ENCODE data around the gene APOBEC3A. TPM values are rescaled to one million over a fixed set of nuclear protein-coding genes. Genes with fewer than 3 reads are reported as not detected.

APOBEC3A gene
- total RNA-seq, 2 donors from 2014 or later, result 3.3 TPM; not detected in 1

DNA sequence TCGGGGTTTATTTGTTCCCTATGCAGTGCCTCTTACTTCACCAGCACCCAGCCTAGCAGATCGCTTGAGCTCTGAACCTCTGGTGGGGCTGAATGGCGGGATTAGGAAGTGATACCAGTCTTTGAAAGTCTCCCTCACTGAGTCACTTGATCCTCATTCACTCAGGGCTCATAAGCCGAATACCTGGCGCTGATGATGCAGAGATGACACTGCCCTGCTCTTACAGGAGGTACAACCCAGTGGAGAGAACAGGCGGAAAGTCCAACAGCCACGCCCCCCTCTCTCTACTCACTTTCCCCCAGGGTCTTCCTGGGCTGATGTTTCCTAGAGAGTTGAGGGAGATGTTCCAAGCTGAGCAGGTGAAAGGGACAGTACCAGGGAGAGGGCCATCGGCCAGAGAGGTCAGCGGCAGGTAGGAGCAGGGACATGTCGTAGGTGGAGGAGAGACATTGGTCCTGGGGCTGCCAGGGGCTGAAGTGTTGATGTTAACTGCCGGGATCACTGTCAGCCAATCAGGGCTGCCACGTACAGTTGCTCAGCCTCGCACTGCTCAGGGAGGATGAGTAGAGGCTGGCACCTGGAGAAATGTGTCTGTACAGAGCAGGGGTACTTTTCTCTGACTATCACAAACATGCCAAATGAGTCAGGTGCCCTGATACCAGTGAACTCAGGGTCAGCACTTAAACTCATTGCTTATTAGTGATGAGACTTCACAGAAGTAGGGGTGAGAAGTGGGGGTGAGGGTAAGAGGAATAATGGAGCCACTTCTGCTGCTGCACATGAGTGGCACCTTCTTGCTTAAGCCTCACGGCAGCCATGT lies 9.9 kb upstream of the APOBEC3A start:
- DNase-seq (ENCODE audit: low spot score) (no peak), ATAC-seq (no peak)
- Mint-ChIP-seq H3K4me3 (no peak overlapping the region), H3K27ac (peak overlapping the region in 1 of 2 donors; percentile 52), H3K9me3 (no peaks in the 10 kb centered on the region), H3K36me3 (no peaks in the 10 kb centered on the region), H3K27me3 (peaks cover 14 to 29% of the 10 kb centered on the region in 2 donors), H3K4me1 (ENCODE audit: low read depth in 2 of 2) (peaks cover 25 to 54% of the 10 kb centered on the region in 2 donors)

DNA sequence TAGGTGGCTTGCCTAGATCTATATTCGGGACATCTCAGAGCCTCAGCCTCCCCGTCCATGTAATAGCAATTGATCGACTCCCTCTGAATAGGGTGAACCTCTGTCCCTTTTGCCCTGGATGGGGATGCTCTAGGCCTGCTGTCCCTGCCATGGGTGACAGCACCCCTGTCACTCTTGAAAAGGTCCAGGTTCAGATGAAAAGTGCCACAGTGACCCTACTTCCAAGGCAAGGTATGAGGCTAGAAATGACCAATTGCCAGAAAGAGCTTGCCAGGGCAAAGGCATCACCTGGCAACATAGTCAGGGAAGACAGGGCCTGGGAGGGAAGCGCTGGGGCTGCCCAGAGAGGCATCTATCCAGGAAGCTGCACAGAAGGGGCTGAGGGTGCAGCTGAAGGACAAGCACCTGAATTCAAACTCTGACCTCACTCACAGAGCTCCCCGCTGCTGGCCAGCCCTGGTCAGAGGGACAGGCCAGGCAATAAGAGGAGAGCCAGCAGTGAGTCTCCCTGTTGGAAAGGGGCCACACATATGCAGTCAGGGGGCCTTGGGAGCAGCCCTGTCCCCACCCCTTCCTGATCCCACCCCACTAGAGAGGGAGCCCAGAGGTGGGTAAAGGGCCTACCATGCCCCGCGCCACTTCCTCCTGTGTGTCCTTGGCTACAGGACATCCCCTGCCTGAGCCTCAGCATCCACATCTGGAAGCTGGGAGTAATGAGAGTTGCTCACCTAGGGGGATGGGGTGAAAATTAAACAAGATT lies 9.0 kb upstream of the APOBEC3A start:
- no peaks in the 10 kb centered on the region for H3K9me3 Mint-ChIP-seq
- peaks cover 22 to 52% of the 10 kb centered on the region in 2 donors for H3K4me1 Mint-ChIP-seq (ENCODE audit: low read depth in 2 of 2)
- no peak overlapping the region for H3K4me3 Mint-ChIP-seq
- ATAC-seq (peak in 1 of 2 donors; percentile 22), DNase-seq (ENCODE audit: low spot score) (peak; percentile 57)
- H3K27me3 Mint-ChIP-seq, result peaks cover 14 to 27% of the 10 kb centered on the region in 2 donors
- no peaks in the 10 kb centered on the region for H3K36me3 Mint-ChIP-seq
- H3K27ac Mint-ChIP-seq, result peak overlapping the region in 1 of 2 donors; percentile 52

DNA sequence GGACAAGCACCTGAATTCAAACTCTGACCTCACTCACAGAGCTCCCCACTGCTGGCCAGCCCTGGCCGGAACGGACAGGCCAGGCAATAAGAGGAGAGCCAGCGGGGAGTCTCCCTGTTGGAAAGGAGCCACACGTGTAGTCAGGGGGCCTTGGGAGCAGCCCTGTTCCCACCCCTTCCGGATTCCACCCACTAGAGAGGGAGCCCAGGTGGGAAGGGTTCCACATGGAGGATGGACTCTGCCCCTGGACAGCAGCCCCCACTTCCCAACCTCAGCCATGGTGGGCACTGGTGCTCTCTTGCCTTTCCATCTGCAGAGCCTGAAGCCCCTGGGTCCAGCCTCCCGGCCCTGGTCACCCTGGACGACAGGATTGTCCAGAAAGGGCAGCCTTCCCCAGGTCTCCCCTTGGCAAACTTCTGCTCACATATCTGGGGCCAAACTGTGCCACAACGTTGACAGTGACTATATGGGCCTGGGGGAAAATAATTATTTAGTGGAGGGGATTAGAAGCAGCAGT lies 7.5 kb upstream of the APOBEC3A start:
- H3K9me3 Mint-ChIP-seq, result no peaks in the 10 kb centered on the region
- ATAC-seq (no peak), DNase-seq (ENCODE audit: low spot score) (peak; percentile 55)
- H3K27me3 Mint-ChIP-seq, result peaks cover 11 to 21% of the 10 kb centered on the region in 2 donors
- no peak overlapping the region for H3K4me3 Mint-ChIP-seq
- H3K27ac Mint-ChIP-seq, result peak overlapping the region in 1 of 2 donors; percentile 72
- no peaks in the 10 kb centered on the region for H3K36me3 Mint-ChIP-seq
- peaks cover 23 to 55% of the 10 kb centered on the region in 2 donors for H3K4me1 Mint-ChIP-seq (ENCODE audit: low read depth in 2 of 2)

DNA sequence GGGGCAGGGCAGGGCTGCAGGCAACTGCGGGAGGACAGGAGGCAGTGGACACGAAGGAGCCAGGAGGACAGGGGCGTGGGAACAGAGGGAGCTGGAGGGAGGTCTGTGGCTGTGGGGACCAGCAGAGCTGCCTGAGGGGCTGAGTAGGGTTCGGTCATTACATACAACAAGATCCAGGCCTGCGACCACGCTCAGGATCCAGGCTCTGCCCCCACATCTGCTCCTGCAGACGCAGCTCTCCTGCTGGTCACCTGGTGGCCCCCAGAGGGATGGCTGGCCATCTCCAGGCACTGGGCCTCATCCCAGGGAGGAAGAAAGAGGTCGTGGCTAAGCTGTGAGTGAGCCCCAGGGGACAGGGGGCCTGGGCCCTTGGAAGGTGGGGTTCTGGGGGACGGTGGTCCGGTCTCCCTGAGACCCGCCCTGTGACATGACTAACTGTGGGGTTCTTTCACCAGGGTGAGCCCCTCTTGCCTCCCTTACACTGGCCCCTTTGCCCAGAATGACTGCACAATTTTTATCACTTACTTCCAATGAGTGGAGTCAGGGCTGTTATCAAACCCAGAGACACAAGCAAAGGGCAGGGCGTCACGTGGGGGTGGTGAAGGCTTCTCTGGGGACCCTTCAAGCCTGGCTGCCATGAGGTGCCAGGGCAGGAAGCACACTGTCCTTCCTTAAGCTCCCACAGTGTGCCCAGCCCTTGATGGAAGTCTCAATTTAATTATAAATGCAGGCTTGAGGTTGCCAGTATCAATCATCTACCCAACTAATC lies 6.7 kb upstream of the APOBEC3A start:
- DNase-seq (ENCODE audit: low spot score) (peak; percentile 50), ATAC-seq (no peak)
- H3K4me1 Mint-ChIP-seq (ENCODE audit: low read depth in 2 of 2), result peaks cover 23 to 62% of the 10 kb centered on the region in 2 donors

DNA sequence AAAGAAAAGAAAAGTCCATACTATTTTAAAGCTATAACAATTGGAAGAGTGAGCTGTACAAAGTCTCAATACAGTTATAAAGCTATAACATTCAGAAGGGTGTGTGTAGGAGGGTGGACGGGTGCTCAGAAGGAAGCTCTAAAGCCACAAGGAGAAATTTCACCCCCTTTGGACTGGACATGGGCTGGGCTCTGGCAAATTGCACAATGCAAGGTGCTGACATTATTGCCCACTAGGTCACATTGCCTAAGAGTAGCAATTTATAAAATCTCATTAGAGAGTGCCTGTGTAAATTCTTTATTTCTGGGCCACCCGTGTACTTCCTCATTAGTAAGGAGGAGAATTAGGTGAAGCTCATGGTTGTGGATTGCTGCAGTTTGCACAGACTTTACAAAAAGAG lies 5.7 kb upstream of the APOBEC3A start:
- DNase-seq (ENCODE audit: low spot score) (peak; percentile 59), ATAC-seq (no peak)
- peak overlapping the region; percentile 76 to 94 for H3K27ac Mint-ChIP-seq
- H3K4me1 Mint-ChIP-seq (ENCODE audit: low read depth in 2 of 2), result peaks cover 23 to 58% of the 10 kb centered on the region in 2 donors
- peak overlapping the region; percentile 56 for H3K4me3 Mint-ChIP-seq
- no peaks in the 10 kb centered on the region for H3K36me3 Mint-ChIP-seq
- H3K27me3 Mint-ChIP-seq, result peaks cover 6 to 13% of the 10 kb centered on the region in 2 donors
- H3K9me3 Mint-ChIP-seq, result no peaks in the 10 kb centered on the region

More for the DNA sequence above, 6.7 kb upstream of the APOBEC3A start:
- Mint-ChIP-seq H3K27ac (peak overlapping the region; percentile 26 to 94), H3K36me3 (no peaks in the 10 kb centered on the region), H3K4me3 (no peak overlapping the region), H3K27me3 (peaks cover 12 to 20% of the 10 kb centered on the region in 2 donors), H3K9me3 (no peaks in the 10 kb centered on the region)

DNA sequence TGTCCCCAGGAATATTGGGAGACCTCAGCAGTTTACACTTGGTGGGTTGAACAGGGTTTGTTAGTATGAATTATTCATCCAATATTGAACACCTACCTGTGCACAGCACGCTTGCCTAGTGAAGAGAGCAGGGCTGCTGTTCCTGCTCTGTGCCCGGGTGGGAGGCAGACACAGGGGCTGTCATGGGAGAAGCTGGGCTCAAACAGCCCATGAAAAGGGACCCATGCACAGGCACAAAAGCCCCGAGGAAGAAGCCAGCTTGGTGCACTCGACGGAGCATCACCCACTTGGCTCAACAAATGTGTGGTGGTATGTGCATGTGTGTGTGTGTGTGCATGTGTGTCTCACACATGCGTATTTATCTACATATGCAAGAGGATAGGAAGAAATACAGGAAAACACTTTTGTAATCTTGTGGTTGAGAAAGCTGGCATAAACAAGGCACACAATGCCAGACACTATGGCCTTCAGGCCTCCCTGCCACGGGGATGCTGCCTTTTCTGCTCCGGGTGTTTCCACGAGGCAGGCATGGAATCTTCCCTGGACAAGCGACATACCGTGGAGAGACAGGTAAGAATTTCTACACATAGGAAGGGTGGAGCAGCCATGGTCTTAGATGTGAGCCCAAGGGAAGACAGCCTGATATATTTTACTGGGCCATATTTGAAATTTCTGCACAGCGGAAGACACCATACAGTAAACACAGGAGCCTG lies 5.0 kb upstream of the APOBEC3A start:
- H3K9me3 Mint-ChIP-seq, result no peaks in the 10 kb centered on the region
- peaks cover 23 to 64% of the 10 kb centered on the region in 2 donors for H3K4me1 Mint-ChIP-seq (ENCODE audit: low read depth in 2 of 2)
- H3K36me3 Mint-ChIP-seq, result no peaks in the 10 kb centered on the region
- ATAC-seq (no peak), DNase-seq (ENCODE audit: low spot score) (no peak)
- H3K4me3 Mint-ChIP-seq, result peak overlapping the region; percentile 56
- peak overlapping the region; percentile 76 to 94 for H3K27ac Mint-ChIP-seq
- H3K27me3 Mint-ChIP-seq, result peaks cover 3 to 11% of the 10 kb centered on the region in 2 donors

DNA sequence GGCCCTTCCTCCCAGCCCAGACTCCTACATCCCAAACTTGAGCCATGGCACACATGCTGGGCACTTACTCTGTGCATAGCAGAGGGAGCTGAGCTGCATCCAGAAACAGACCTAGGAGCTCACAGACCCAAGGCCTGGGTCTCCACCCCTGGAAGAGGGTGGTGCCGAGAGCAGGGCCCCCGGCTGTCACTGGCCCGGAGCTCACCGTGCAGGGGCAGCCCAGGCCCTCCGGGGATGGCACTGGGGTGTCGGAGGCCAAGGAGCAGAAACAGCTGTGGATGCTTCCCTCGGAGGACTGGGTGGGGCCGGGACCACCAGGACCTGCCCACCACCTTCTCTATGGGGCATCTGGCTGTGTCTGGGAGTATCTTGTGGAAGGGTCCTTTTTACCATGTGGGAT lies 4.3 kb upstream of the APOBEC3A start:
- Mint-ChIP-seq H3K4me1 (ENCODE audit: low read depth in 2 of 2) (peaks cover 23 to 57% of the 10 kb centered on the region in 2 donors), H3K27me3 (peaks cover 3 to 5% of the 10 kb centered on the region in 2 donors), H3K9me3 (no peaks in the 10 kb centered on the region), H3K36me3 (no peaks in the 10 kb centered on the region), H3K4me3 (peak overlapping the region; percentile 56), H3K27ac (peak overlapping the region; percentile 76 to 94)
- ATAC-seq (no peak), DNase-seq (ENCODE audit: low spot score) (peak; percentile 44)

DNA sequence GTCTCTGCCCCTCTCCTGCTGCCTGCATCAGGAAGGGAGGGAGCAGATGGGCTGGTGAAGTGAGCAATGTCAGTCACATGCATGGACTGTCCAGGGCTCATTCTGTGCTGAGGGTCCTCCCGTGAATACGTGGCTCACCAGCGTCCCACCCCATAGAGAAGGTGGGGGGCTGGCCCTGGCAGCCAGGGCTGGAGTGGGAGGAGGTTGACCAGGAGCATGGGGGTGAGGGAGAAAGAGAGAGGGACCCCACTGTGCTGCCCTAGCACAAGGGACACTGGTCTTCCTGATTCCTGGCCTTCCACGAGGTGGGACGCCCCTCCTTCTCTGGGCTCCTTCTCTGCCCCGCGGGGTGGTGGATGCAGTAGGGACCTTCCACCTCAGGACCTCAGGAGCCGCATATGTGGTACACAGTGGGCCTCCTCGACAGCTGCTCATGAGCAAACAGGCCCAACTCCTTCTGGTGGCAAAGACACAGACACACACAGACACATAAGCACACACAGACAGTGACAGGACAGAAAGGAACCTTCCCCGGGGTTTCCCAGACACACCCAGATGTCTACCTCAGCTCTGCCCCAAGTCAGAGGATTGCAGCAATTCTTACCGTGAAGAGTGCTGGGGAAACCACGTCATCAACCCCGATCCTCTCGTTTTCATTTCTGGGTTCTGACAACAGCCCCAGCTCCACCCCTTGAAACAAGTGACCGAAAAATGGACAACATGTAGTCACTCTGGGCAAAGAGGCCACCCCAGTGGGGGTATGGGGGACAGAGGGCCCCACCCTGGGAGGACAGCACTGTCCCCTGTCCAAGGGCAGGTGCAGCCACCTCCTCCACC lies 3.6 kb upstream of the APOBEC3A start:
- ATAC-seq, result peak; percentile 94 to 95
- H3K9me3 Mint-ChIP-seq, result no peaks in the 10 kb centered on the region
- H3K27me3 Mint-ChIP-seq, result peaks cover 9 to 10% of the 10 kb centered on the region in 2 donors
- no peaks in the 10 kb centered on the region for H3K36me3 Mint-ChIP-seq
- peak overlapping the region; percentile 72 to 89 for H3K27ac Mint-ChIP-seq
- peak; percentile 86 for DNase-seq (ENCODE audit: low spot score)
- peaks cover 27 to 62% of the 10 kb centered on the region in 2 donors for H3K4me1 Mint-ChIP-seq (ENCODE audit: low read depth in 2 of 2)
- H3K4me3 Mint-ChIP-seq, result peak overlapping the region; percentile 67

DNA sequence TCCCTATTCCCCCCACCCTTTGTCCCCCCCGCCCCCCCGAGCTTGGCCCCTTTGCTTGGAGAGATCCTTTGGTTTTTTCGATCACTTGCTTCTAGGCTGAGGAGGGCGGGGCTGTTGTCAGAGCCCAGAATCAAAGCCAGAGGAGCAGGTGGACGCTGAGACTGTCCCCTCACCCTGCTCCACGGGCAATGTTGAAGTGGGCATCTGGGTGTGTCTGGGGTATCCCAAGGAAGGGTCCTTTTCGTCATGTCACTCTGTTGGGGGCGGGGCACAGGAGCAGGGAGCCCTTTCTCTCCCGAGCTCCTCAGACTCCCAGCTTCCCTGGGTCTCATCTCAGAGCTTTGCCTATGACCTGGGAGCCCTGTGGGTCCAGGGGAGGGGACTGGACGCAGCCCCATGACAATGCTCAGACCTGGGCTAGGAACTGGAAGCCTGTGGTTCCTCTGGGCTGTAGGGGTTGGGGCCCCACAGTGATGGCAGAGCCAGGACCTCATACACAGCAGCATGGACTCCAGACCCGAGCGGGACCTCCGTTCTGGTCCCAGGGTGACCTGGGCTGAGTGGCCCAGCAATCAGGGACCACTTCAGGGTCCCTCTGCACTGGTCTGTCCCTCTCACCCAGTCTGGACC lies 2.9 kb upstream of the APOBEC3A start:
- Mint-ChIP-seq H3K27me3 (peaks cover 10 to 11% of the 10 kb centered on the region in 2 donors), H3K9me3 (no peaks in the 10 kb centered on the region), H3K27ac (peak overlapping the region; percentile 72 to 89), H3K36me3 (no peaks in the 10 kb centered on the region), H3K4me3 (peak overlapping the region; percentile 67), H3K4me1 (ENCODE audit: low read depth in 2 of 2) (peaks cover 28 to 62% of the 10 kb centered on the region in 2 donors)
- DNase-seq (ENCODE audit: low spot score) (peak; percentile 56), ATAC-seq (no peak)

DNA sequence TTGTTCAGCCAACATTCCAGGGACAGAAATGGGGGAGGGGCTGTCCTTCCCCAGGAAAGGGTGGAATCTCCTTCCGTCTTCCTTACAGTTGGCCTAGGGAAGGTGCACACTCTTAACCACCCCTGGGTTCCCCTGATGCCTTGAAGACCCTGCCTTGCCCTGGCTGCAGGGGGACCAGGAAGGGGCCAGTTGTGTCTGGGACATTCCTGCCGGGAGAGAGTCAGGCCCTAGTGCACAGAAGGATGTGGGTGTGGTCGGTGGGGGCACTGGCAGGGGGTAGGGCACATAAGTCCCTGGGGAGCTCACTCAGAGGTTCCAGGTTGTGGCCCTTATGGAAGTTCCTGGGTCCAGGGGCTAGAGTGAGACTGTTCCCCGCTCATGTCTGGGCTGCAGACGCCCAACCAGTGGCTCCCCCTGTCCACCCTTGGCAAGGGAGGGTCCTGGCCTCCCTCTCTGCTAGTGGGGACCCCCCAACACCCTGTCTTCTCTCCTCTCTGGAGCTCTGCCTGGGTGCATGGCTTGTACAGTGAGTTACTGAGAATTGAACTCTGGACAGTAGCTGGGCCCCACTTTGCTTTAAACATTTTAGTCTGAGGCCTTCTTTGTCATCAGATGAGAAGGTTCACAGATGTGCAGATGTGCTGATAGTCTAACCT lies 2.0 kb upstream of the APOBEC3A start:
- peak overlapping the region; percentile 47 to 89 for H3K27ac Mint-ChIP-seq
- H3K9me3 Mint-ChIP-seq, result no peaks in the 10 kb centered on the region
- peak; percentile 44 for DNase-seq (ENCODE audit: low spot score)
- no peak for ATAC-seq
- peaks cover 28 to 59% of the 10 kb centered on the region in 2 donors for H3K4me1 Mint-ChIP-seq (ENCODE audit: low read depth in 2 of 2)
- no peak overlapping the region for H3K4me3 Mint-ChIP-seq
- peaks cover 10 to 11% of the 10 kb centered on the region in 2 donors for H3K27me3 Mint-ChIP-seq
- H3K36me3 Mint-ChIP-seq, result no peaks in the 10 kb centered on the region

DNA sequence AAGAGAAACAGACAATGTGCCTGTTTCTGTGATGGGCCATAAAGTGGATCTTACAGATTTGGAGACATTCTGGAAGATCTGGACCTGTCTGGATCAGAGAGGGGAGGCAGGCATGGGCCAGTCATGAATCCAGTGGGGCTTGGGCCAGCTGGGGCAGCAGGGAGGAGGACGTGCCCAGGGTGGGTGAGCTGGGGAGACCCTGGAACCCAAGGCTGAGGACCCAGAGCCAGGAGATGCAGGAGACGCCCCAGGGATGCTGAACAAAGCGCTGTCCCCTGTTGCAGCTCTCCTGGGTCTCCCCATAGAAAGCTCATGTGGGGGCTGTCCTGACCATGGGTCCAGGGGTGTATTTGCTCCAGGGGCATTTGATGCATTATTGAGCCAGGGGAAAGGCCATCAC lies 1.5 kb upstream of the APOBEC3A start:
- H3K36me3 Mint-ChIP-seq, result no peaks in the 10 kb centered on the region
- peaks cover 10 to 11% of the 10 kb centered on the region in 2 donors for H3K27me3 Mint-ChIP-seq
- ATAC-seq (no peak), DNase-seq (ENCODE audit: low spot score) (no peak)
- no peaks in the 10 kb centered on the region for H3K9me3 Mint-ChIP-seq
- no peak overlapping the region for H3K4me3 Mint-ChIP-seq
- peaks cover 28 to 56% of the 10 kb centered on the region in 2 donors for H3K4me1 Mint-ChIP-seq (ENCODE audit: low read depth in 2 of 2)
- peak overlapping the region; percentile 47 to 89 for H3K27ac Mint-ChIP-seq
